Ishikawa (cell line): ENCODE results near the gene SLC37A1.

ENCODE experiments used
- CEBPB ChIP-seq: IDR thresholded peaks from 2 replicates; pipeline ENCODE4 v1.6.1; 2012
- CREB1 ChIP-seq: IDR thresholded peaks from 2 replicates; pipeline ENCODE4 v1.6.1; 2012; ENCODE audit warnings: low read depth
- EGR1 ChIP-seq: IDR thresholded peaks from 2 replicates; pipeline ENCODE4 v1.6.1; 2012
- EP300 ChIP-seq: IDR thresholded peaks from 2 replicates; pipeline ENCODE4 v1.6.1; 2012; ENCODE audit warnings: borderline replicate concordance
- FOXM1 ChIP-seq: IDR thresholded peaks from 2 replicates; pipeline ENCODE4 v1.6.1; 2012; ENCODE audit warnings: low read depth, borderline replicate concordance
- RAD21 ChIP-seq: IDR thresholded peaks from 2 replicates; pipeline ENCODE4 v1.6.1; 2012; ENCODE audit warnings: low read depth
- TAF1 ChIP-seq: IDR thresholded peaks from 2 replicates; pipeline ENCODE4 v1.6.1; 2012; ENCODE audit warnings: low read depth, mild to moderate bottlenecking
- USF1 ChIP-seq: IDR thresholded peaks from 2 replicates; pipeline ENCODE4 v1.6.1; 2012
- ZBTB7A ChIP-seq: IDR thresholded peaks from 2 replicates; pipeline ENCODE4 v1.6.1; 2012; ENCODE audit warnings: low read depth
- TF ChIP-seq, protein P1 (sequence below): IDR thresholded peaks from 2 replicates; pipeline ENCODE4 v1.6.1; 2012; ENCODE audit warnings: low read depth, mild to moderate bottlenecking

DNA sequence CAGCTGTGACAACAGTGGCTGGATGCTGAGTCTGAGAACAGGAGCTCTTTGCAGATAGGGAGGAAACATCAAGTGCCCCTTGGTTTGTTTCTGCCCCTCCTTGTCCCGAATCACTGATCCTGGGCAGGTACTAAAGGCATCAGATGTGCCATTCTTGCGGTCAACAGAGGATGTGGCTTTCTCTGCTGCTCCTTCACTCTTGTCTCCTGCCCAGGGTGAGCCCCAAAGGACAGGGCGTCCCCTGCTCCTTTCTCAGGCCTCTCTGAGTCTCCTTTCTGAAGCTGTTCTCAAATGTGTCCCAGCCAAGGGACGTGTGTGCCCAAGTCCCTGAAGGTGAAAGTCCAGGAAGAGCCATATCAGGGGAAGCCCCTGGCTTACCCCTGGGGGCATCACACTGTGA, 31.7 kb downstream of the SLC37A1 start:
- no peak for TF ChIP-seq EP300
- TF ChIP-seq, protein P1, sequence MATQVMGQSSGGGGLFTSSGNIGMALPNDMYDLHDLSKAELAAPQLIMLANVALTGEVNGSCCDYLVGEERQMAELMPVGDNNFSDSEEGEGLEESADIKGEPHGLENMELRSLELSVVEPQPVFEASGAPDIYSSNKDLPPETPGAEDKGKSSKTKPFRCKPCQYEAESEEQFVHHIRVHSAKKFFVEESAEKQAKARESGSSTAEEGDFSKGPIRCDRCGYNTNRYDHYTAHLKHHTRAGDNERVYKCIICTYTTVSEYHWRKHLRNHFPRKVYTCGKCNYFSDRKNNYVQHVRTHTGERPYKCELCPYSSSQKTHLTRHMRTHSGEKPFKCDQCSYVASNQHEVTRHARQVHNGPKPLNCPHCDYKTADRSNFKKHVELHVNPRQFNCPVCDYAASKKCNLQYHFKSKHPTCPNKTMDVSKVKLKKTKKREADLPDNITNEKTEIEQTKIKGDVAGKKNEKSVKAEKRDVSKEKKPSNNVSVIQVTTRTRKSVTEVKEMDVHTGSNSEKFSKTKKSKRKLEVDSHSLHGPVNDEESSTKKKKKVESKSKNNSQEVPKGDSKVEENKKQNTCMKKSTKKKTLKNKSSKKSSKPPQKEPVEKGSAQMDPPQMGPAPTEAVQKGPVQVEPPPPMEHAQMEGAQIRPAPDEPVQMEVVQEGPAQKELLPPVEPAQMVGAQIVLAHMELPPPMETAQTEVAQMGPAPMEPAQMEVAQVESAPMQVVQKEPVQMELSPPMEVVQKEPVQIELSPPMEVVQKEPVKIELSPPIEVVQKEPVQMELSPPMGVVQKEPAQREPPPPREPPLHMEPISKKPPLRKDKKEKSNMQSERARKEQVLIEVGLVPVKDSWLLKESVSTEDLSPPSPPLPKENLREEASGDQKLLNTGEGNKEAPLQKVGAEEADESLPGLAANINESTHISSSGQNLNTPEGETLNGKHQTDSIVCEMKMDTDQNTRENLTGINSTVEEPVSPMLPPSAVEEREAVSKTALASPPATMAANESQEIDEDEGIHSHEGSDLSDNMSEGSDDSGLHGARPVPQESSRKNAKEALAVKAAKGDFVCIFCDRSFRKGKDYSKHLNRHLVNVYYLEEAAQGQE, result no peak
- no peak for TF ChIP-seq TAF1
- no peak for TF ChIP-seq USF1
- no peak for TF ChIP-seq CREB1
- no peak for TF ChIP-seq CEBPB
- no peak for TF ChIP-seq RAD21
- no peak for TF ChIP-seq FOXM1
- TF ChIP-seq ZBTB7A, result no peak
- no peak for TF ChIP-seq EGR1
